HG03064 (cell line): Measurements from ENCODE around the gene ANKRD44.
"Not testable (repeated sequence)": the region's sequence is repeated elsewhere in the genome, so short reads cannot be mapped to it uniquely, and the experiment has no call there.

ENCODE experiments used
- ATAC-seq: cut with Tn5 transposase; IDR thresholded peaks from one replicate; pipeline ENCODE4 v1.9.1; 2021; ENCODE audit warnings: low read depth; ENCODE audit not compliant: unreplicated experiment

The ANKRD44 gene

GRCh38 chr2:197241153-197241552 is 69.4 kb downstream of the ANKRD44 start:
- ATAC-seq = no peak

GRCh38 chr2:197240421-197241041 is 70.0 kb downstream of the ANKRD44 start:
- no peak for ATAC-seq

GRCh38 chr2:197240018-197240417 is 70.6 kb downstream of the ANKRD44 start:
- not testable (repeated sequence) for ATAC-seq

GRCh38 chr2:197239434-197239833 is 71.1 kb downstream of the ANKRD44 start:
- peak; percentile 65 for ATAC-seq

- ATAC-seq = peak; percentile 48
Measured at GRCh38 chr2:197238043-197238365, 72.6 kb downstream of the ANKRD44 start.

GRCh38 chr2:197237291-197238042 is 73.1 kb downstream of the ANKRD44 start:
- ATAC-seq = no peak

- ATAC-seq = no peak
Measured at GRCh38 chr2:197236816-197237215, 73.8 kb downstream of the ANKRD44 start.

GRCh38 chr2:197236159-197236558 is 74.4 kb downstream of the ANKRD44 start:
- ATAC-seq = no peak

- no peak for ATAC-seq
Measured at GRCh38 chr2:197235711-197236110, 74.9 kb downstream of the ANKRD44 start.

- ATAC-seq = no peak
Measured at GRCh38 chr2:197234671-197235191, 75.8 kb downstream of the ANKRD44 start.

GRCh38 chr2:197233473-197233872 is 77.1 kb downstream of the ANKRD44 start:
- ATAC-seq = no peak

GRCh38 chr2:197232010-197232409 is 78.6 kb downstream of the ANKRD44 start:
- ATAC-seq = no peak

- no peak for ATAC-seq
Measured at GRCh38 chr2:197229509-197230443, 80.8 kb downstream of the ANKRD44 start.

- no peak for ATAC-seq
Measured at GRCh38 chr2:197223451-197223850, 87.1 kb downstream of the ANKRD44 start.

GRCh38 chr2:197219636-197220035 is 90.9 kb downstream of the ANKRD44 start:
- no peak for ATAC-seq

GRCh38 chr2:197217541-197217940 is 93.0 kb downstream of the ANKRD44 start:
- no peak for ATAC-seq

- ATAC-seq = peak; percentile 48
Measured at GRCh38 chr2:197216361-197216979, 94.1 kb downstream of the ANKRD44 start.

- peak; percentile 42 for ATAC-seq
Measured at GRCh38 chr2:197215748-197216360, 94.7 kb downstream of the ANKRD44 start.

- ATAC-seq = no peak
Measured at GRCh38 chr2:197212344-197213262, 98.0 kb downstream of the ANKRD44 start.
